CD14-positive monocyte (primary cell): ENCODE results near the gene WEE1. TPM values are rescaled to one million over a fixed set of nuclear protein-coding genes. Genes with fewer than 3 reads are reported as not detected.

ENCODE experiments used
- DNase-seq, 3 donors: peaks; one replicate each; pipeline ENCODE4 v3.0.0-alpha.2; 2011 to 2022
- H2AFZ ChIP-seq: 2 replicates; pipeline ENCODE4 v1.6.0; 2012; ENCODE audit warnings: mild to moderate bottlenecking, low read depth, low read length, inconsistent platforms; ENCODE audit not compliant: insufficient read depth, poor library complexity, severe bottlenecking
- H3K27ac ChIP-seq, 2 donors: 1 replicate in 1 of 2; 2 replicates in 1 of 2; pipeline ENCODE4 v1.5.1; 2012 to 2013; ENCODE audit warnings: low read length in 2 of 2, control low read depth in 1 of 2, inconsistent platforms in 1 of 2, low read depth in 1 of 2, mild to moderate bottlenecking in 1 of 2
- H3K27me3 ChIP-seq, 2 donors: one replicate each; pipeline versions ENCODE4 v1.6.0 to v1.6.1; 2011 to 2013; ENCODE audit warnings: low read length in 2 of 2; ENCODE audit not compliant: control insufficient read depth in 2 of 2, insufficient read depth in 2 of 2
- H3K36me3 ChIP-seq, 2 donors: replicated peaks in 1 of 2; 1 replicate in 1 of 2; 2 replicates in 1 of 2; pipeline versions ENCODE4 v1.5.1 to v1.6.1; 2012 to 2013; ENCODE audit warnings: low read length in 2 of 2, control low read depth in 1 of 2, inconsistent platforms in 1 of 2, mild to moderate bottlenecking in 1 of 2; ENCODE audit not compliant: insufficient read depth in 2 of 2, control insufficient read depth in 1 of 2
- H3K4me1 ChIP-seq, 2 donors: 1 replicate in 1 of 2; 2 replicates in 1 of 2; pipeline versions ENCODE4 v1.5.1 to v1.6.1; 2012 to 2013; ENCODE audit warnings: low read length in 2 of 2, control low read depth in 1 of 2, inconsistent platforms in 1 of 2, mild to moderate bottlenecking in 1 of 2, moderate library complexity in 1 of 2; ENCODE audit not compliant: insufficient read depth in 2 of 2, control insufficient read depth in 1 of 2
- H3K4me2 ChIP-seq: replicated peaks from 2 replicates; pipeline ENCODE3; 2012; ENCODE audit warnings: low read length, moderate library complexity, mild to moderate bottlenecking; ENCODE audit not compliant: poor library complexity, severe bottlenecking; ENCODE audit errors: extremely low read depth
- H3K4me3 ChIP-seq, 3 experiments: fragments of 200-600 bp in 1 of 3; sonication (generic) in 1 of 3; replicated peaks in 1 of 3; 1 replicate in 2 of 3; 2 replicates in 1 of 3; pipeline ENCODE4 v1.5.1; 2011 to 2013; ENCODE audit warnings: low read length in 3 of 3, mild to moderate bottlenecking in 3 of 3, control low read depth in 2 of 3, low read depth in 2 of 3, inconsistent platforms in 1 of 3, moderate library complexity in 1 of 3
- H3K79me2 ChIP-seq: 2 replicates; pipeline ENCODE4 v1.6.0; 2012; ENCODE audit warnings: mild to moderate bottlenecking, control low read depth, inconsistent platforms, low read length, moderate library complexity; ENCODE audit not compliant: insufficient read depth
- H3K9ac ChIP-seq: 2 replicates; pipeline ENCODE4 v1.6.0; 2017; ENCODE audit warnings: low read length, mild to moderate bottlenecking; ENCODE audit not compliant: insufficient read depth, poor library complexity, severe bottlenecking
- H3K9me3 ChIP-seq, 2 donors: replicated peaks in 1 of 2; 1 replicate in 1 of 2; 2 replicates in 1 of 2; pipeline versions ENCODE4 v1.5.1 to v1.6.1; 2012 to 2013; ENCODE audit warnings: low read length in 2 of 2, control low read depth in 1 of 2; ENCODE audit not compliant: control insufficient read depth in 1 of 2, insufficient read depth in 1 of 2
- H4K20me1 ChIP-seq: 2 replicates; pipeline ENCODE4 v1.6.0; 2012; ENCODE audit warnings: mild to moderate bottlenecking, low read length, control low read depth, moderate library complexity; ENCODE audit not compliant: insufficient read depth
- H3K27ac Mint-ChIP-seq, 7 donors: one replicate each; pipeline ENCODE4 v1.8.0; 2020; ENCODE audit warnings: mild to moderate bottlenecking in 7 of 7, mixed read lengths in 7 of 7, moderate library complexity in 6 of 7, inconsistent platforms in 2 of 7
- H3K27me3 Mint-ChIP-seq, 3 donors: one replicate each; pipeline ENCODE4 v1.8.0; 2021 to 2022; ENCODE audit warnings: low read depth in 3 of 3, mild to moderate bottlenecking in 3 of 3, mixed read lengths in 3 of 3, moderate library complexity in 3 of 3, inconsistent platforms in 1 of 3
- H3K36me3 Mint-ChIP-seq, 2 donors: one replicate each; pipeline ENCODE4 v1.8.0; 2020; ENCODE audit warnings: mixed read lengths in 2 of 2, inconsistent platforms in 1 of 2, mild to moderate bottlenecking in 1 of 2
- H3K4me1 Mint-ChIP-seq: one replicate; pipeline ENCODE4 v1.8.0; 2020; ENCODE audit warnings: mild to moderate bottlenecking, mixed read lengths
- H3K4me3 Mint-ChIP-seq, 2 donors: one replicate each; pipeline ENCODE4 v1.8.0; 2020; ENCODE audit warnings: mild to moderate bottlenecking in 2 of 2, mixed read lengths in 2 of 2, moderate library complexity in 1 of 2
- H3K9me3 Mint-ChIP-seq, 7 donors: one replicate each; pipeline ENCODE4 v1.8.0; 2020 to 2022; ENCODE audit warnings: mixed read lengths in 7 of 7, mild to moderate bottlenecking in 6 of 7, moderate library complexity in 6 of 7, inconsistent platforms in 2 of 7
- CTCF ChIP-seq: fragments of 200-600 bp; IDR thresholded peaks from one replicate; pipeline ENCODE4 v1.8.0; 2022; ENCODE audit warnings: antibody characterized with exemption, mild to moderate bottlenecking
- WGBS: methylation state at CpG from one replicate; pipeline ENCODE4 v1.1.5; 2013; ENCODE audit warnings: missing lambda C conversion rate; ENCODE audit not compliant: insufficient coverage; 5-methylcytosine and 5-hydroxymethylcytosine counted together
- intact Hi-C, 2 donors: fragments of 100-400 bp; cut with micrococcal nuclease; formaldehyde crosslinking; loops; one replicate each; pipeline versions ENCODE4 v1.15.0 to v1.15.1; 2023
- polyA plus RNA-seq, 3 donors: library from polyadenylated mRNA; depleted of rRNA in 1 of 3; unstranded in 2 of 3; stranded (reverse) in 1 of 3; fragments of 300-500 nt in 2 of 3; fragments of >200 nt in 1 of 3; fragmentation: Illumina TruSeq in 2 of 3; gene quantifications; 1 replicate in 2 of 3; 2 replicates in 1 of 3; pipeline ENCODE4 v1.2.3, GENCODE V29; 2012 to 2021

WEE1 gene
- polyA plus RNA-seq, 3 donors: 0.05 to 0.41 (median 0.22) TPM

GRCh38 chr11:9529334-9529650, 44.2 kb upstream of the WEE1 start:
- H3K27ac ChIP-seq: no peak overlapping the region
- Mint-ChIP-seq H3K4me3 (no peak overlapping the region), H3K4me1 (no peaks in the 10 kb centered on the region), H3K36me3 (peaks cover 39 to 55% of the 10 kb centered on the region in 2 donors), H3K27me3 (peaks cover 0 to 5% (median 0%) of the 10 kb centered on the region in 3 donors), H3K9me3 (peaks cover 0 to 1% (median 0%) of the 10 kb centered on the region in 7 donors), H3K27ac (no peak overlapping the region)
- no peaks in the 10 kb centered on the region for H3K27me3 ChIP-seq
- H3K4me3 ChIP-seq: no peak overlapping the region
- TF ChIP-seq CTCF: no peak
- H3K4me1 ChIP-seq: no peaks in the 10 kb centered on the region
- H2AFZ ChIP-seq: no peak overlapping the region
- intact Hi-C loops: no loop called here
- WGBS: 76% methylated on average over 3 of the region's 3 CpGs
- H3K9ac ChIP-seq: no peak overlapping the region
- peaks cover 38 to 49% of the 10 kb centered on the region in 2 donors for H3K36me3 ChIP-seq
- no peak overlapping the region for H3K4me2 ChIP-seq
- no peaks in the 10 kb centered on the region for H3K79me2 ChIP-seq
- no peaks in the 10 kb centered on the region for H4K20me1 ChIP-seq
- H3K9me3 ChIP-seq: no peaks in the 10 kb centered on the region
- DNase-seq: no peak

- Mint-ChIP-seq H3K4me3 (no peak overlapping the region), H3K36me3 (peaks cover 38 to 49% of the 10 kb centered on the region in 2 donors), H3K9me3 (peaks cover 0 to 1% (median 0%) of the 10 kb centered on the region in 7 donors), H3K4me1 (peaks cover 6% of the 10 kb centered on the region), H3K27me3 (peaks cover 0 to 5% (median 0%) of the 10 kb centered on the region in 3 donors), H3K27ac (no peak overlapping the region)
- no peak for TF ChIP-seq CTCF
- peaks cover 37 to 41% of the 10 kb centered on the region in 2 donors for H3K36me3 ChIP-seq
- H4K20me1 ChIP-seq: no peaks in the 10 kb centered on the region
- no peak overlapping the region for H3K4me2 ChIP-seq
- DNase-seq: no peak
- 94% methylated on average over 5 of the region's 9 CpGs for WGBS
- no peak overlapping the region for H3K27ac ChIP-seq
- intact Hi-C loops: loop anchor here in 1 of 2 donors (10.0 kb wide), 1 partner anchor 215 kb away; no protein-coding TSS in a partner anchor
- no peaks in the 10 kb centered on the region for H3K27me3 ChIP-seq
- no peak overlapping the region for H3K9ac ChIP-seq
- H2AFZ ChIP-seq: no peak overlapping the region
- peaks cover 7% of the 10 kb centered on the region in 2 donors for H3K4me1 ChIP-seq
- no peaks in the 10 kb centered on the region for H3K9me3 ChIP-seq
- no peak overlapping the region for H3K4me3 ChIP-seq
- no peaks in the 10 kb centered on the region for H3K79me2 ChIP-seq
Measured at GRCh38 chr11:9530020-9530621, 43.3 kb upstream of the WEE1 start.
